K562 (cell line): ENCODE measurements around the gene C22orf42. TPM values are rescaled to one million over a fixed set of nuclear protein-coding genes. Genes with fewer than 3 reads are reported as not detected.

Experiments used
- ATAC-seq: fragments of 200-7000 bp; cut with Tn5 transposase; 3 replicates; pipeline ENCODE4 v1.9.1; 2020; ENCODE audit warnings: moderate library complexity
- BruUV-seq: library from RNA; stranded (reverse); fragments of 400-500 nt; replicated peaks from 2 replicates; lab custom pipeline; 2021; lab: Mats Ljungman, UMichigan
- CTCF ChIA-PET: fragments of 300-600 bp; formaldehyde crosslinking; extraction: SDS; loops from one replicate; lab custom pipeline; 2021; ENCODE audit warnings: low intra/inter-chr PET ratio; lab: Yijun Ruan, JAX
- POLR2A ChIA-PET: fragments of 300-600, 350-650 bp; sonication (Branson Sonifier 250); formaldehyde crosslinking; extraction: SDS; loops from one replicate; lab custom pipeline; 2021; ENCODE audit warnings: antibody characterized with exemption, inconsistent platforms; lab: Yijun Ruan, JAX
- DNase-seq, 4 experiments: peaks; one replicate each; pipeline versions ENCODE4 v3.0.0 to v3.0.0-alpha.2; 2011 to 2018; ENCODE audit warnings: low spot score in 3 of 4, mixed read lengths in 3 of 4; ENCODE audit errors: extremely low read depth in 1 of 4
- FAIRE-seq: peaks from 2 replicates; lab custom pipeline; 2011; peaks lifted over from hg19 to GRCh38; lab: Jason Lieb, UNC
- H2AFZ ChIP-seq: 2 replicates; pipeline ENCODE4 v1.6.0; 2011; ENCODE audit warnings: low read depth, low read length, control low read depth, inconsistent platforms
- H3K27ac ChIP-seq: fragments of 200-600 bp; 3 replicates; pipeline ENCODE4 v1.8.0; 2011; ENCODE audit warnings: low read depth, mild to moderate bottlenecking, control low read depth, inconsistent platforms, low read length, moderate library complexity, mixed read lengths; ENCODE audit errors: extremely low read depth
- H3K27me3 ChIP-seq, 2 experiments: fragments of 300-600 bp in 1 of 2; 2 replicates in 1 of 2; 3 replicates in 1 of 2; pipeline versions ENCODE4 v1.6.0 to v1.8.0; 2011; ENCODE audit warnings: inconsistent platforms in 2 of 2, low read length in 2 of 2, mild to moderate bottlenecking in 1 of 2, mixed read lengths in 1 of 2, moderate library complexity in 1 of 2; ENCODE audit not compliant: control insufficient read depth in 2 of 2, insufficient read depth in 2 of 2
- H3K36me3 ChIP-seq: fragments of 300-600 bp; 3 replicates; pipeline ENCODE4 v1.8.0; 2011; ENCODE audit warnings: mild to moderate bottlenecking, low read length, inconsistent platforms; ENCODE audit not compliant: control insufficient read depth, insufficient read depth
- H3K4me1 ChIP-seq, 2 experiments: fragments of 200-600 bp in 1 of 2; replicated peaks in 1 of 2; 2 replicates in 1 of 2; 3 replicates in 1 of 2; pipeline versions ENCODE4 v1.5.1 to v1.8.0; 2011; ENCODE audit warnings: inconsistent platforms in 2 of 2, low read length in 2 of 2, mild to moderate bottlenecking in 1 of 2, mixed read lengths in 1 of 2, moderate library complexity in 1 of 2; ENCODE audit not compliant: control insufficient read depth in 2 of 2, insufficient read depth in 2 of 2
- H3K4me2 ChIP-seq: 2 replicates; pipeline ENCODE4 v1.6.1; 2011; ENCODE audit warnings: low read length, control low read depth, inconsistent platforms, mixed read lengths; ENCODE audit not compliant: insufficient read depth
- H3K4me3 ChIP-seq: fragments of 200-600 bp; sonication (generic), shearing (Covaris generic); 2 replicates; pipeline ENCODE4 v1.5.1; 2016; ENCODE audit warnings: control low read depth, inconsistent platforms
- H3K79me2 ChIP-seq: fragments of 200-600 bp; 3 replicates; pipeline ENCODE4 v1.8.0; 2011; ENCODE audit warnings: low read length, inconsistent platforms; ENCODE audit not compliant: control insufficient read depth, insufficient read depth
- H3K9ac ChIP-seq, 2 experiments: 2 replicates each; pipeline versions ENCODE4 v1.6.0 to v1.6.1; 2011; ENCODE audit warnings: low read depth in 2 of 2, low read length in 2 of 2, control low read depth in 1 of 2, inconsistent platforms in 1 of 2, mild to moderate bottlenecking in 1 of 2, mixed read lengths in 1 of 2; ENCODE audit not compliant: insufficient read depth in 1 of 2
- H3K9me1 ChIP-seq: one replicate; pipeline ENCODE4 v1.6.0; 2011; ENCODE audit warnings: inconsistent platforms, mild to moderate bottlenecking, low read length, moderate library complexity; ENCODE audit not compliant: control insufficient read depth, insufficient read depth
- H3K9me3 ChIP-seq: replicated peaks from 2 replicates; pipeline ENCODE4 v1.5.1; 2011; ENCODE audit warnings: low read depth, low read length, inconsistent platforms; ENCODE audit not compliant: control insufficient read depth, insufficient read depth
- H4K20me1 ChIP-seq: replicated peaks from 2 replicates; pipeline ENCODE4 v1.6.1; 2011; ENCODE audit warnings: low read length, inconsistent platforms, mixed read lengths; ENCODE audit not compliant: control insufficient read depth, insufficient read depth
- C11orf30 ChIP-seq: fragments of 450-650 bp; IDR thresholded peaks from 2 replicates; pipeline ENCODE4 v1.6.1; 2016; ENCODE audit warnings: low read depth, mild to moderate bottlenecking
- E2F1 ChIP-seq: sonication (generic); formaldehyde crosslinking; IDR thresholded peaks from 2 replicates; pipeline ENCODE4 v1.8.1; 2023; ENCODE audit warnings: mild to moderate bottlenecking, missing genetic modification reagents, moderate library complexity
- GATA2 ChIP-seq: sonication (generic); formaldehyde crosslinking; IDR thresholded peaks from 2 replicates; pipeline ENCODE4 v1.4.0; 2020; ENCODE audit warnings: mild to moderate bottlenecking, missing genetic modification reagents
- GTF2F1 ChIP-seq: IDR thresholded peaks from 2 replicates; pipeline ENCODE4 v1.6.1; 2011; ENCODE audit warnings: low read depth, low read length, improper control_type of control experiment
- NCOA1 ChIP-seq: fragments of 450-650 bp; IDR thresholded peaks from 2 replicates; pipeline ENCODE4 v1.6.1; 2016; ENCODE audit warnings: low read depth
- NFE2L1 ChIP-seq: fragments of 450-650 bp; IDR thresholded peaks from 2 replicates; pipeline ENCODE4 v1.6.1; 2016; ENCODE audit warnings: missing genetic modification characterization, low read depth, mild to moderate bottlenecking, missing compliant biosample characterization, moderate library complexity, borderline replicate concordance
- NFIC ChIP-seq: fragments of 450-650 bp; IDR thresholded peaks from 2 replicates; pipeline ENCODE4 v1.6.1; 2017; ENCODE audit warnings: mild to moderate bottlenecking, inconsistent platforms
- RBM39 ChIP-seq: fragments of 200-400 bp; formaldehyde crosslinking; optimal IDR thresholded peaks from 2 replicates; pipeline ENCODE3; 2018; ENCODE audit warnings: low read depth, low read length
- RHOXF2B ChIP-seq: fragments of 250-450 bp; sonication (Bioruptor Pico); conservative IDR thresholded peaks from 2 replicates; pipeline ENCODE4 v1.5.1; 2021
- ZBTB1 ChIP-seq: sonication (generic); formaldehyde crosslinking; IDR thresholded peaks from 2 replicates; pipeline ENCODE4 v1.8.1; 2023; ENCODE audit warnings: missing genetic modification reagents, low read depth, mild to moderate bottlenecking, borderline replicate concordance
- ZBTB43 ChIP-seq: sonication (generic); formaldehyde crosslinking; IDR thresholded peaks from 2 replicates; pipeline ENCODE4 v1.8.0; 2023; ENCODE audit warnings: mild to moderate bottlenecking, missing genetic modification reagents
- ZBTB49 ChIP-seq: sonication (generic); formaldehyde crosslinking; IDR thresholded peaks from 2 replicates; pipeline ENCODE4 v1.8.0; 2022; ENCODE audit warnings: missing genetic modification reagents, mild to moderate bottlenecking, borderline replicate concordance
- ZBTB7A ChIP-seq: IDR thresholded peaks from 2 replicates; pipeline ENCODE4 v1.6.1; 2011; ENCODE audit warnings: low read depth, mild to moderate bottlenecking, low read length, moderate library complexity, borderline replicate concordance; ENCODE audit not compliant: control insufficient read depth
- ZNF175 ChIP-seq: fragments of 200-800 bp; sonication (Bioruptor generic); IDR thresholded peaks from 2 replicates; pipeline ENCODE4 v1.6.1; 2016; ENCODE audit warnings: low read depth, mild to moderate bottlenecking, missing genetic modification characterization, missing compliant biosample characterization
- ZNF707 ChIP-seq: fragments of 250-450 bp; sonication (Bioruptor Pico); conservative IDR thresholded peaks from 2 replicates; pipeline ENCODE4 v1.8.0; 2022; ENCODE audit warnings: inconsistent platforms, mild to moderate bottlenecking, moderate library complexity
- ZSCAN32 ChIP-seq: fragments of 450-650 bp; formaldehyde crosslinking; IDR thresholded peaks from 2 replicates; pipeline ENCODE4 v1.4.0; 2020; ENCODE audit warnings: mild to moderate bottlenecking, moderate library complexity
- WGBS: fragments of 100-300 bp; shearing (Covaris generic); methylation state at CpG from one replicate; pipeline ENCODE4 v1.1.6; 2016; ENCODE audit warnings: low coverage, mixed read lengths; ENCODE audit not compliant: insufficient coverage; ENCODE audit errors: missing lambda C conversion rate; 5-methylcytosine and 5-hydroxymethylcytosine counted together
- in situ Hi-C: fragments of 300-500 bp; cut with MboI; formaldehyde crosslinking; loops from 4 replicates; pipeline ENCODE4 v1.15.0; 2018; ENCODE audit warnings: inconsistent platforms, mixed read lengths
- intact Hi-C: fragments of 100-400 bp; cut with micrococcal nuclease; formaldehyde crosslinking; loops from 2 replicates; pipeline ENCODE4 v1.14.2; 2022
- polyA plus RNA-seq, 8 experiments: library from polyadenylated mRNA; depleted of rRNA in 4 of 8; stranded (reverse) in 5 of 8; unstranded in 3 of 8; fragments of >200 nt; fragmentation: Nextera tagmentation in 2 of 8; fragmentation: Illumina TruSeq in 1 of 8; extraction: Ambion mirVana in 2 of 8; extraction: Trizol in 1 of 8; gene quantifications; 2 replicates each; pipeline versions ENCODE4 v1.2.1 to v1.2.3, GENCODE V29; 2011 to 2014; ENCODE audit warnings: inconsistent platforms in 1 of 8, missing spikeins in 1 of 8
- total RNA-seq, 7 experiments: library from RNA; depleted of rRNA in 6 of 7; stranded (reverse); fragments of >200 nt in 6 of 7; fragmentation: Illumina TruSeq in 2 of 7; extraction: Trizol in 2 of 7; gene quantifications; 2 replicates each; pipeline versions ENCODE4 v1.2.1 to v1.2.3, GENCODE V29; 2011 to 2021; ENCODE audit warnings: low replicate concordance in 1 of 7

C22orf42 gene
- total and polyA plus RNA-seq, 9 of the 15 experiments (the other 6 are each of a cell fraction or from before 2014, with no cell fraction given): not detected

- 3% methylated on average over 26 of the region's 42 CpGs for WGBS
- no peak overlapping the region for H2AFZ ChIP-seq
Measured at GRCh38 chr22:32204040-32204855, 45.1 kb upstream of the C22orf42 start.

More at GRCh38 chr22:32204040-32204855, 45.1 kb upstream of the C22orf42 start:
- TF ChIP-seq NFE2L1 (tag) (no peak), RHOXF2B (CRISPR knock-in tag) (no peak), NFIC (no peak), ZBTB1 (no peak), NCOA1 (no peak), ZBTB49 (CRISPR knock-in tag) (no peak), GATA2 (CRISPR knock-in tag) (no peak), ZSCAN32 (CRISPR knock-in tag) (no peak), ZBTB43 (no peak), ZNF707 (CRISPR knock-in tag) (no peak), GTF2F1 (no peak), ZBTB7A (no peak), RBM39 (no peak), E2F1 (no peak), C11orf30 (no peak), ZNF175 (CRISPR knock-in tag) (no peak)
- Histone ChIP-seq H3K27ac (no peak overlapping the region), H3K4me2 (no peak overlapping the region), H3K36me3 (no peaks in the 10 kb centered on the region), H3K9me1 (no peaks in the 10 kb centered on the region), H3K79me2 (no peaks in the 10 kb centered on the region), H3K27me3 (peaks cover 0 to 24% of the 10 kb centered on the region in 2 experiments; a peak in 3 of 5 replicates), H4K20me1 (no peaks in the 10 kb centered on the region), H3K9ac (no peak overlapping the region), H3K4me3 (no peak overlapping the region), H3K4me1 (peaks cover 0 to 26% of the 10 kb centered on the region in 2 experiments; a peak in 2 of 5 replicates), H3K9me3 (no peaks in the 10 kb centered on the region)
- no TSS peak for BruUV-seq
- intact Hi-C loops: no loop called here
- no peak for DNase-seq
- ChIA-PET CTCF (interaction anchor here (0.7 kb wide), 1 partner anchor 796 kb away, joined by 4 read pairs; no protein-coding TSS in a partner anchor), POLR2A (no interaction called here)
- FAIRE-seq: no peak
- ATAC-seq: no peak
- in situ Hi-C loops: no loop called here
